HG02798 (cell line): ENCODE data around the gene ANGPT4.
"Not testable (repeated sequence)": the region's sequence is repeated elsewhere in the genome, so short reads cannot be mapped to it uniquely, and the experiment has no call there.

Experiments
- ATAC-seq: cut with Tn5 transposase; IDR thresholded peaks from one replicate; pipeline ENCODE4 v1.9.1; 2021; ENCODE audit warnings: mild to moderate bottlenecking; ENCODE audit not compliant: unreplicated experiment, poor library complexity

ANGPT4 gene

DNA sequence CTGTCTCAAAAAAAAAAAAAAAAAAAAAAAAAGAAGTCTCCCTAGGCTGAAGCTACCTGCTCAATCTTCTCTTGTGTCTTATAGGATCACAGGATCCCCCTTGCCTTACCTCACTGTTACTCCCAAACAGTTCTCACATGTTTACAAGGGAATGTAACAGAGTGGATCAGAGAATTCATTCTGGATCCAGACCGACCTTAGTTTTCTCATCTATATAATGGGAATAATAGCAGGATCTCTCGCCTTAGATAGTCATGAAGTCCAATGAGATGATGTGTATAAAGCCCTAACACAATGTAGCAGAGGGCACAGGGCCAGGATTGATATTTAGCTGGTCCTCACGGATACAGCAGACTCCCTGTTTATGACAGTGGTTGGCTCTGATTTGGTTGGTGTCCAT lies 84.9 kb downstream of the ANGPT4 start:
- ATAC-seq, result no peak

DNA sequence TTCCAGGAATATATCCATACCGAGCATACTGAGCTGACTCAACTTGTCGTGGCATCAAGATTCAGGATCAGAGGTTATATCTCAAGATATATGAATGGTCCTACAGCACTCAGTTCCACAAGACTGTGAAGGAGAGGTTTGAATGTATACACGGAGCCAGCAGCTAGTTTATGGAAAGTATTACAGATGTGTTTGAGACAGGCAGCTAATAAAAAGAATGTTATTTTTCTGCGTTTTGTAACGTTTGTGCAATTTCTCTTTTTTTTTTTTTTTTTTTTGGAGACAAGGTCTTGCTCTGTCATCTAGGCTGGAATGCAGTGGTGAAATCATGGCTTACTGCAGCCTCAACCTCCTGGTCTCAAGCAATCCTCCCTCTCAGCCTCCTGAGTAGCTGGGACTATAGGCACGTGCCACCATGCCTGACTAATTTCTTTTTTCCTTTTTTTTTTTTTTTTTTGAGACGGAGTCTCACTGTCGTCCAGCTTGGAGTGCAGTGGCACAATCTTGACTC lies 86.1 kb downstream of the ANGPT4 start:
- no peak for ATAC-seq

DNA sequence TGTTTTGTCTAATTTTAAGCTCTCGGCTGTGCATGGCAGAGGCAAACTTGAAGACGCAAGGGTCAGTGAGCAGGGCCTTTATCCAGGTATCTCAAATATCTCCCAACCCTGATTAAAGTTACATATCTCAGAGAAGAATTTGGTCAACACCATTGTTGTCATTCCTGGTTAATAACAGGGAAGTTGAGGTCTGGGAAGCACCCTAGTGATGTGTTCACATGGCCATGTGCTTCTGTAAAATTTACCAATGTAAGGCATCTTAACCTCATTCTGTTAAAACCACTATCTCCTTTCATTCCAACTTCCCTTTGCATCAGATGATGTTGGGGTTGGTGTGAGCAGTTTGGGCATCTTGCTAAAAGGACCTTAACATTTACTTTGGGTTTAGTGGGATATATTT lies 86.6 kb downstream of the ANGPT4 start:
- no peak for ATAC-seq

DNA sequence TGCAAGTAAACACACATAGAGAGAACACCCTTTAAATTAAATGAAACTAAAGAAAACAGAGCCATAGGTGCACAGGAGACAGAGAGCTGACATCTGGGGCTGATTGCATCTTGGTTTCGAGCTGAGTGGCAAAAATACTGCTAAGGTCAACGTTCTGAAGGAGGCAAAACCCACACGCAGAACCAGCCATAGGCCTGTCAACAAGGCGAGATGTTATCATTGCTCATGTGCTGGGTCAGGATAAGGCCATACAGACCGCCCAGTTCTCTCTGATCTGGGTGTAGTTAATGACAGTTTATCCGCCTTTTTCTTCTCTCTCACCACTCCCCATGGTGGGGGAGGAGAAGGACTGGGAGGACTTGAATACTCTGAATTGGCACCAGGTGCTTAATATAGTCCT lies 87.1 kb downstream of the ANGPT4 start:
- no peak for ATAC-seq

DNA sequence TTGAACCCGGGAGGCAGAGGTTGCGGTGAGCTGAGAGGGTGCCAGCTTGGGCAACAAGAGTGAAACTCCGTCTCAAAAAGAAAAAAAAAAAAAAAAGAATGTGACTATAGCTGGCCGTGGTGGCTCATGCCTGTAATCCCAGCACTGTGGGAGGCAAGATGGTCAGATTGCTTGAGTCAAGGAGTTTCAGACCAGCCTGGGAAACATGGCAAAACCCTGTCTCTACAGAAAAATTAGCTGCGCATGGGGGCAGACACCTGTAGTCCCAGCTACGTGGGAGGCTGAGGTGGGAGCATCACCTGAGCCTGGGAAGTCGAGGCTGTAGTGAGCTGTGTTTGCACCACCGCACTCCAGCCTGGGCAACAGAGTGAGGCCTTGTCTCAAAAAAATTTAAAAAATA lies 88.2 kb downstream of the ANGPT4 start:
- not testable (repeated sequence) for ATAC-seq

DNA sequence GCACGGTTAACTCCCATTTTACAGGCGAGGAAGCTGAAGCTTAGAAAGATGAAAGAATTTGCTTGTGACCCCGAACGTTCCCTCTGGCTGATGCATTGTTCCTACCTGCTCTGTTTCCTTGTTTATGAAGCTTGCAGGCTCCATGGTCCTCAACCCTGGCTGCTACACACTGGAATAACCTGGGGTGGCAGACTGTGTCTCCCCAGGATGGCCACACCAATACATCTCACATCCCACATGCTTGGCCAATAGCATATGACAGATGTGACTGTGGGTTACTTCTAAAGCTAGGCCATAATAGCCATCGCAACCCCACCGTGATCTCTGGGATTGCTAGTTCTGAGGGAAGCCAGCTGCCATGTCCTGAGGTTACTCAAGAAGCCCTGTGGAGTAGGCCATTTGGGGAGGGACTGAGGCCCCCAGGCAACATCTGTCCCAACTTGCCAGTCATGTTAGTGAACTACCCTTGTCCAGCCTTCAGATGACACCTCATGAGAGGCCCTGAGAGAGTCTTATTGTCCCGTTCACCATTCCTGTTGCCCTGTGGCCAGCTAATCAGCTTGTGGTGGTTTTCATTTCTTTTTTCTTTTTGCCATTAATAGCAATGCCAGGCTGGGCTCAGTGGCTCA lies 89.3 kb downstream of the ANGPT4 start:
- no peak for ATAC-seq

DNA sequence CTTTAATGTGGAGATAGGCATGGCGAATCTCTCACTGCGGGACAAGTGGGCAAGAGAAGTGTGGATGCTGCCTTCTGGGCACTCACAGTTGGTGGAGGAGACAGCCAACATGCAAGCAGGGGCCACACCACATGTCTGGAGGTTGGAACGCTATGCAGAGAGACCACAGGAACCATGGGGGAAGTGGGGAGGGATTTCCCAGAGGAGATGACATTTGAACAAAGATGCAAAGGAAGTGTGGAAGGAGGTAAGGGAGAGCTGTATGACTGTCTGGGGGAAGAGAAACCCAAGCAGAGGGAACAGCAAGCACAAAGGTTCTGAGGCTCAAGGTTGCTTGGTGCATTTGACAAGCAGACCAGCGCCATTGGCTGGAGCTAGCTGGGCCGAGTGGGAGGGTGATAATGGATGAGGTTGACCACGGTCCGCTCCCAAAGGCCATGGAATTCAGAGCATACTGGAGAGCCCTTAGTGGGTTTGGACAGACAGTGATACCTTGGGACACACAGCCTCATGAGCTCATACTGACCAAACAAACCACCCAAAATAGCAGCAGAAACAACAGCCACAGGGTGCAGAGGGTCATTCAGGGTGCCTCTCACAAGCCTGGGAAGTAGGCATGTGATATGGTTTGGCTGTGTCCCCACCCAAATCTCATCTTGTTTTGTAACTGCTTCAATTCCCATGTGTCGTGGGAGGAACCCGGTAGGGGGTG lies 90.3 kb downstream of the ANGPT4 start:
- no peak for ATAC-seq

DNA sequence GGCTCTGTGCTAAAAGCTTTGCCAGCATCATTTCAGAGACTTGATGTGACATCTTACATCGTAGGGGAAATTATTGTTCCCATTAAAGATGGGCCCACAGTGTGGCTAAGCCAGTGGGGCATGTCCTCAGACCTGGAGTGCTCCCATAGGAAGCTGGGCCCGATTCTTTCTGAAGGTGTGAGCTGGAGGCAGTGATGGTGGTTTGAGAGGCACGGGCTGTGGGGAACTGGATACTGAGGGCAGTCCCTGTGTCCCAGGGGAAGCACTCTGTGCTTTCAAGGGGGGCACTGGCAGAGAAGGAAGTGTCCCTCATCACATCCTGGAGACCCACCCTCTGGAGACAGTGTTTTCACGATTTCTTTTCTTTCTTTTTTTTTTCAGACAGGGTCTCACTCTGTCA lies 91.2 kb downstream of the ANGPT4 start:
- no peak for ATAC-seq

DNA sequence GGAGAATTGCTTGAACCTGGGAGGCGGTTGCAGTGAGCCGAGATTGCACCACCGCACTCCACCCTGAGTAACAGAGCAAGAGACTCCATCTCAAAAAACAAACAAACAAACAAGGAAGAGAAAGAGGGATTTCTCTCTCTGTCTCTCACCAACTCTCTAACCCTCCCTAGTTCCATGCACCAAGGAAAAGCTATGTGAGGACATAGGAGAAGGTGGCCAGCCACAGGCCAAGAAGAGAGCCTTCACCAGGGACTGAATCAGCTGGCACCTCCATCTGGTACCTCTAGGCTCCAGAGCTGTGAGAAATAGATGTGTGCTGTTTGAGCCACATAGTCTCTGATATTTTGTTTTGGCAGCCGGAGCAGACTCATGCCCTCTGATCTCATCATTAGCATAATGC lies 91.6 kb downstream of the ANGPT4 start:
- ATAC-seq, result no peak

DNA sequence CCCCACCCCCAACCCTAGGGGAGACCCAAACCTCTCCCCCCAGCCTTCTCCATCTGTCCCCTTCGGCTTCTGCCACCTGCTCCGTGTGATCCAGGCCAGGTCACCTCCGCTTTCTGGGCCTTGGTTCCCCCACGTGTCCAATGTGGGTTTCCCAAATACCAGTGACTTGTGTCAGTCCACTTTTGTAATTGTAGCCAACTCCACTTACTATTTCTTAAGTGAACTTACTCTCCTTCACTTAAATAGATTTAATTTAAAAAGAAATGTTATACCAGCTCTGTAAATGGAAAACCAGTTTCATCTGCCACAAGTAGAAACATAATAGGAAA lies 92.6 kb downstream of the ANGPT4 start:
- no peak for ATAC-seq

DNA sequence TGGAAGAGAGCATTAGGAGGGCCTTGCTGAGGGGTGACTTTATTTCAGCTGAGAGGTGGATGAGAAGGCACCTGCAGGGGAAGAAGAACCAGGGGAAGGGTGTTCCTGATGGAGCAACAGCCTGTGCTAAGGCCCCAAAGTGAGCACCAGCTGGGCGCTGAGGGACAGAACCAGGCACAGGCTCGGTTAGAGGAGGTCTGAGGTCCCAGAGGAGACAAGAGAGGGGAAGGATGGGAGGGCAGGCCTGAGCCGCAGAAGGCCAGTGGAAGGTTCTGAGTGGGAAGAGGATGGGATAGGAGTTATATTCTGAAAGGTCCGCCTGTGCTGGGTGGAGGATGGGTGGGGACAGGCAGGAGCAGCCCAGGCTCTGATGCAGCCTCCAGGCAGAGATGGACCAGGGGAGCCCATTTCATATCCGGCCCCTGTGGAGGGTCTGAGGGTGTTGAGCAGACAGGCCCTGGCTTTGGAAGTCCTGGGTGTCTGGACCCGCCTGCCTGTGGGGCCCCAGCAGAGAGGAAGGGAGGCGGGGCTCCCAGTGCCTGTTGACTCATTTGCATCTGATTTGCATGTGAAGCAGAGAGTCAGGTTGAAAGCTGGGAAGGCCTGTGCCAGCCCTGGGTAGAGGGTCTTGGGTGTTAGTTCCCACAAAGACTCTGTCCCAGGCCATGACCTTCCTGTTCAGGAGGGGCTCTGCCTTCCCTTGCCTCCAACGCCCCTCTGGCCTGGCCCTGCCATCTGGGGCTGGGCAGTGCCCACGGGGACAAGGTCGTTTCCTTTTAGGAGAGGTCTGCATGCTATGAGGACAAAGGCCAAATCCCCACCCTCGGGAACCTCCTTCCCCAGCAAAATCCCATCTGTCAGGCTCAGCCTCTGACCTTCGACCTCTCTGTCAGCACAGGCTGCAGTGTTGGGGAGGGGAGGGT lies 93.2 kb downstream of the ANGPT4 start:
- ATAC-seq, result no peak

DNA sequence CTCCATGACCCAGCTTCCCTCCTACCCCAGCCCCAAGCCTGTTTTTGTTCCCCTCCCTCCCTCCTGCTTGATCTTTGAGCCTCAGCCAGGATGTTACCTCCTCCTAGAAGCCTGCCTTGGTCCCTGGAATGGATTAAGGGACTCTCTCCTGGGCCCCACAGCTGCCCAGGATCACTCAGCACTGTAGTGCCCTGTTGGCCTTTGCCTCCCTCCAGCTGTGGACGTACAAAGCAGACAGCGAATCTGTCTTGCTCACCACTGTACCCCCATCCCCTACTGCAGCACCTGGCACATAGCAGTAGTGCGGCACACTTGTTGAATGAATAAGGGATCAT lies 94.4 kb downstream of the ANGPT4 start:
- ATAC-seq, result no peak

DNA sequence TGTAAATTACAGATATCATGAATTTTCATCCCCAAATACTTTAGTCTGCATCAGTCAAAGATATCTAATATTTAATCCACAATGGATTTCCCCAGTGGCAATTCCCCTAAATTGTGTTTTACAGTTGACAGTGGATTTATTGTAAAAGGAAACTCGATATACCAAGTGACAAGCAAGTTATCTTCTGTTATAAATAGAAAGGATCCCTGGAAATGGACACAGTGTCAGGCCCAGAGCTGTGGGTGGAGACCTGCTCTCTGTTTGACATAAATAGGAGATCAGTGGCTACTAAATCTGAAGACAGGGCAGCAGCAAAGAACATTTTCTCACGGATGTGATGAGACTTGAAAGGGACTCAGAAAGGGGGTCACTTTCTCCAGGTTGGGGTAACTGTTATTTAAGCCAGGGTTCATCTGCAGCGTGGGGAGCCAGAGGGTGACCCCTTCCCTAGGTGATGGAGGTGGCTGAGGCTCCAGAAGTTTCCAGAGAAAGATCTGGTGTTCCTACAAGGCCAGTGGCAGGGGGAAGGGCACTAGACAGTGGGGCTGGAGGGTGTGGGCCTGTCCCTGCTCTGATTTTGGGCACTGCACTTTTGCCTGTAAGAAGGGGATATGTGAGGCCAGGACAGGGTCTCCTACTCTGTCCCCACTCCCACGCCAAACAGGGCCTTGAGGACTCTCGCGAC lies 94.9 kb downstream of the ANGPT4 start:
- ATAC-seq, result no peak

DNA sequence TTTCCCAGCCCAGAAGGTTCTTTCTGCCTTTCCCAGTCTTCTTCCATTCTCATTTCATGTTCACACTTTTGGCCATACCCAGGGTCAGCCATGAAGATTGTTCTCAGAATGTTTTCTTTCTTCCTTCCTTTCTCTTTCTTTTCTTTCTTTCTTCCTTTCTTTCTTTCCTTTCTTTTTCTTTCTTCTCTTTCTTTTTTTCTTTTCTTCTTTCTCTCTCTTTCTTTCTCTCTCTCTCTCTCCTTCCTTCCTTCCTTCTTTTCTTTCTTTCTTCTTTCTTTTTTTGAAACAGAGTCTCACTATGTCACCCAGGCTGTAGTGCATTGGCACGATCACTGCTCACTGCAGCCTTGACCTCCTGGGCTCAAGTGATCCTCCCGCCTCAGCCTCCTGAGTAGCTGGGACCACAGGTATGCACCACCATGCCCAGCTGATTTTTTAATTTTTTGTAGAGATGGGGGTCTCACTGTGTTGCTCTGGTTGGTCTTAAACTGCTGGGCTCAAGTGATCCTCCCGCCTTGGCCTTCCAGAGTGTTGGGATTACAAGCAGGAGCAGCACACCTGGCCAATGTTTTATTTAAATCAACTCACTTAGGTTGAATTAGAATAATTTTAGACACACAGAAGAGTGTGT lies 95.7 kb downstream of the ANGPT4 start:
- ATAC-seq, result no peak
